Measurements from ENCODE around the gene CASKIN2.
A peak's percentile ranks its signal among the peaks of the same experiment; 100 is the strongest.

The CASKIN2 gene

GRCh38 chr17:75517297-75517865 is 2.0 kb upstream of the CASKIN2 start:
- TF ChIP-seq, protein P1, sequence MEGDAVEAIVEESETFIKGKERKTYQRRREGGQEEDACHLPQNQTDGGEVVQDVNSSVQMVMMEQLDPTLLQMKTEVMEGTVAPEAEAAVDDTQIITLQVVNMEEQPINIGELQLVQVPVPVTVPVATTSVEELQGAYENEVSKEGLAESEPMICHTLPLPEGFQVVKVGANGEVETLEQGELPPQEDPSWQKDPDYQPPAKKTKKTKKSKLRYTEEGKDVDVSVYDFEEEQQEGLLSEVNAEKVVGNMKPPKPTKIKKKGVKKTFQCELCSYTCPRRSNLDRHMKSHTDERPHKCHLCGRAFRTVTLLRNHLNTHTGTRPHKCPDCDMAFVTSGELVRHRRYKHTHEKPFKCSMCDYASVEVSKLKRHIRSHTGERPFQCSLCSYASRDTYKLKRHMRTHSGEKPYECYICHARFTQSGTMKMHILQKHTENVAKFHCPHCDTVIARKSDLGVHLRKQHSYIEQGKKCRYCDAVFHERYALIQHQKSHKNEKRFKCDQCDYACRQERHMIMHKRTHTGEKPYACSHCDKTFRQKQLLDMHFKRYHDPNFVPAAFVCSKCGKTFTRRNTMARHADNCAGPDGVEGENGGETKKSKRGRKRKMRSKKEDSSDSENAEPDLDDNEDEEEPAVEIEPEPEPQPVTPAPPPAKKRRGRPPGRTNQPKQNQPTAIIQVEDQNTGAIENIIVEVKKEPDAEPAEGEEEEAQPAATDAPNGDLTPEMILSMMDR (IDR thresholded peaks at IDR 0.05; ENCODE audit: low read depth, low read length), result no peak
- H3K4me3 ChIP-seq (ENCODE audit: low read depth, low read length), result peak overlapping the region; percentile 77

DNA sequence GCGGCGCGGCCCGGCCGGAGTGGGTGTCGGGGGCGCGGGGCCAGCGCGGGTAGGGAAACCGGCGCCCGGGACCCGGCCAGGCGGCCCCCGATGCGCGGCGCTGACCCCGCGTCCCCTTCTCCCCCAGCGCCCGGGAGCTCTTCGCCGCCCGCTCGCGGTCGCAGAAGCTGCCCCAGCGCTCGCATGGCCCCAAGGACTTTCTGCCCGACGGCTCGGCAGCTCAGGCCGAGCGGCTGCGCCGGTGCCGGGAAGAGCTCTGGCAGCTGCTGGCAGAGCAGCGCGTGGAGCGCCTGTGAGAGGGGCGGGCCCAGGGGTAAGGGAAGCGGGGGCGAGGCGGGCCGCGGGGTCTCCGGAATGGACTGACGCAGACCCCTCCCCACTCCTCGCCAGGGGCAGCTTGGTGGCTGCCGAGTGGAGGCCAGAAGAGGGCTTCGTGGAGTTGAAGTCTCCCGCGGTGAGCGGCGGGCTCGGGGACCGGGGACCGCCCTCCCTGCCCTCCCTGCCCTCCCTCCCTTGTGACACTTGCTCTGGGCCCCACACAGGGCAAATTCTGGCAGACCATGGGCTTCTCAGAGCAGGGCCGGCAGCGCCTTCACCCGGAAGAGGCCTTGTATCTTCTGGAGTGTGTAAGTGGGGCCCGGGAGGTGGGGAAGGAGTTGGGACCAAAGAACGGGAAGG is 1.4 kb upstream of the CASKIN2 start:
- TF ChIP-seq, protein P1 (IDR thresholded peaks at IDR 0.05; ENCODE audit: low read depth, low read length), result no peak
- peak overlapping the region; percentile 77 for H3K4me3 ChIP-seq (ENCODE audit: low read depth, low read length)

GRCh38 chr17:75516255-75516618 is 900 bp upstream of the CASKIN2 start, which contains the start of gene TSEN54:
TSS of gene TSEN54 (plus strand) at chr17:75516528. CDS start at chr17:75516561, 33 bp downstream.
- H3K4me3 ChIP-seq (ENCODE audit: low read depth, low read length), result peak within 1 kb of the TSS; percentile 80
- TF ChIP-seq, protein P1 (IDR thresholded peaks at IDR 0.05; ENCODE audit: low read depth, low read length), result no peak

DNA sequence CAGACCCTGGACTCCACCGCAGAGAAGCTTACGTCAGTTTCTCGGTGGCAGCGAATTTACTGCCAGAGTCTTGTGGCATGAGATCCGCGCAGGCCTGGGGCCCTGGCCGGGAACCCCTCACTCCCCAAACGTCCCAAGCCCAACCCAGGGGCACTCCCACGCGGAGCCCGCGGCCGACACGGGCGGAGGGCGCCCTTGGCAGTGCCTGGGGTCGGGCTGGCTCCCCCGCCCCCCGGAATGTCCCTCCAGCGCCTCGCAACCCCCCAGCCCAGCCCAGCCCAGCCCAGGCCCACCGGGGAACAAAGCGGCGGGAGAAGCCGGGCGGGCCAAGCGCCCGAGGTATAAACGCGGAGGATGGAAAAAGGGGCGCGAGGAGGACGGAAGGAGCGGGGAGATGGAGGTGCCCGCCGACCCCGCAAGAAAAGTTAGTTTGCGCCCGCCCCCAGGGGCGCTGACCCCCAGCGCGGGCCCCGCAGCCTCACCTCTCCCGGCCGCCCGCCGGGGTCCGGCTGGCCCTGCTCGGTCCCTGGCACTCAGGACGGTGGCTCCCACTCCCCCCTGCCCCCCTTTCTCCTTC is 330 bp downstream of the CASKIN2 start:
- TF ChIP-seq, protein P1 (IDR thresholded peaks at IDR 0.05; ENCODE audit: low read depth, low read length), result no peak
- H3K4me3 ChIP-seq (ENCODE audit: low read depth, low read length), result peak overlapping the region; percentile 80

DNA sequence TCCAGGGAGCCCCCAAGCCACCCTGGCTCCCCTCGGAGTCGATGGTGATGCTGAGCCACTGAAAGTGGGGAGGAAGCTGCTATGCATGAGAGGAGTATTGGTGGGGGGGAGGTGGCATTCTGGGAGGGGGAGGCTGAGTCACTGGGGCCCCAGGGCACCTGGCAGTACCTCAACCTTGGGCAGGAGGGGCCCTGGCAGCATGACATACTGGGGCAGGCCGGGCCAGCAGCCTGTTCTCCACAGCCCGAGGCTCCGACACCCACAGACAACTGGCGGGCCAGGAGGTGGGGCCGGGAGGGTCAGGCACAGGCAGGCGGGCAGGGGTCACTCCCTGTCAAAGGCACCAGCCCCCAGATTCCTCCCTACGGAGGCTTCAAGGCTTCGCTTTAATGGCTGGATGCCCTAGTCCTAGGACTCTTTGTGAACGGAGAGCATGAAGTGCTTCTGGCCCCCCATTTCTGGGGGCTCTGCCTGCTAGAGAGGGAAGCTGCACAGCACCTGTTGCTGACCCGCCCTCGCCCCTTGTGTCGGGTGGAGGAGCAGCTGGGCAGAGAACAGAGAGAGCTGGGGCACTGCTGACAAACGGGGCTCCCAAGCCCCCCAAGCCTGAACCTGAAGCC is 928 bp downstream of the CASKIN2 start:
- H3K4me3 ChIP-seq (ENCODE audit: low read depth, low read length), result peak overlapping the region; percentile 80
- TF ChIP-seq, protein P1 (IDR thresholded peaks at IDR 0.05; ENCODE audit: low read depth, low read length), result no peak

GRCh38 chr17:75513641-75514000 is 1.7 kb downstream of the CASKIN2 start:
- H3K4me3 ChIP-seq (ENCODE audit: low read depth, low read length), result no peak overlapping the region; the same call in 1 of the 2 replicates
- TF ChIP-seq, protein P1 (IDR thresholded peaks at IDR 0.05; ENCODE audit: low read depth, low read length), result no peak

All from WI38 (cell line).